ENCODE results near the gene MAP2K4. TPM values are rescaled to one million over a fixed set of nuclear protein-coding genes. Genes with fewer than 3 reads are reported as not detected.

MAP2K4 gene
- total and polyA plus RNA-seq, 10 donors: 8.2 to 35.1 (median 26.0) TPM

DNA sequence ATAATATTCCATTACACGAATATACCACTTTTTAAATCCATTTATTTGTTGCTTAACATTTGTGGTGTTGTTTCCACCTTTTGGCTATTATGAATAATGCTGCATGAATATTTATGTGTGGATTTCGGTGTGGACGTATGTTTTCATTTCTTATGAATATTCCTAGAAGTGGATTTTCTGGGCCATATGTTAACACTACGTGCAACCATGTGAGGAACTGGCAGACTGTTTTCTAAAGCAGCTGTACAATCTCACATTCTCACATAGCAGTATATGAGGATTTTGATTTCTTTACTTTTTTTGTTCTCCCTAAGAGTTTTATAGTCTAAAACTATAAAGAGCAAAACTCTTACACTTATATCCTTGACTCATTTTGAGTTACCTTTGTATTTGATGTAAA is 143.4 kb downstream of the MAP2K4 start:
- Histone ChIP-seq H3K27me3 (replicated peaks in 1 of 7) (no peaks in the 10 kb centered on the region), H3K36me3 (no peaks in the 10 kb centered on the region), H3K4me3 (no peak overlapping the region), H3K27ac (no peak overlapping the region), H3K4me1 (no peaks in the 10 kb centered on the region), H3K9me3 (peaks cover 0 to 22% (median 14%) of the 10 kb centered on the region in 8 donors)
- no peak for DNase-seq
- TF ChIP-seq, protein P1, sequence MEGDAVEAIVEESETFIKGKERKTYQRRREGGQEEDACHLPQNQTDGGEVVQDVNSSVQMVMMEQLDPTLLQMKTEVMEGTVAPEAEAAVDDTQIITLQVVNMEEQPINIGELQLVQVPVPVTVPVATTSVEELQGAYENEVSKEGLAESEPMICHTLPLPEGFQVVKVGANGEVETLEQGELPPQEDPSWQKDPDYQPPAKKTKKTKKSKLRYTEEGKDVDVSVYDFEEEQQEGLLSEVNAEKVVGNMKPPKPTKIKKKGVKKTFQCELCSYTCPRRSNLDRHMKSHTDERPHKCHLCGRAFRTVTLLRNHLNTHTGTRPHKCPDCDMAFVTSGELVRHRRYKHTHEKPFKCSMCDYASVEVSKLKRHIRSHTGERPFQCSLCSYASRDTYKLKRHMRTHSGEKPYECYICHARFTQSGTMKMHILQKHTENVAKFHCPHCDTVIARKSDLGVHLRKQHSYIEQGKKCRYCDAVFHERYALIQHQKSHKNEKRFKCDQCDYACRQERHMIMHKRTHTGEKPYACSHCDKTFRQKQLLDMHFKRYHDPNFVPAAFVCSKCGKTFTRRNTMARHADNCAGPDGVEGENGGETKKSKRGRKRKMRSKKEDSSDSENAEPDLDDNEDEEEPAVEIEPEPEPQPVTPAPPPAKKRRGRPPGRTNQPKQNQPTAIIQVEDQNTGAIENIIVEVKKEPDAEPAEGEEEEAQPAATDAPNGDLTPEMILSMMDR (IDR thresholded peaks at IDR 0.05 in 8 of 11, conservative IDR thresholded peaks at IDR 0.05 in 3 of 11): no peak
- TF ChIP-seq POLR2A (IDR thresholded peaks at IDR 0.05) (no peak), POLR2AphosphoS5 (IDR thresholded peaks at IDR 0.05) (no peak)
- intact Hi-C loops (cut with DNase I; ENCODE audit: low total_unique reads): no loop called here
- WGBS, 5 donors: 83 to 97% (median 90%) methylated on average over 4 of the region's 4 CpGs

DNA sequence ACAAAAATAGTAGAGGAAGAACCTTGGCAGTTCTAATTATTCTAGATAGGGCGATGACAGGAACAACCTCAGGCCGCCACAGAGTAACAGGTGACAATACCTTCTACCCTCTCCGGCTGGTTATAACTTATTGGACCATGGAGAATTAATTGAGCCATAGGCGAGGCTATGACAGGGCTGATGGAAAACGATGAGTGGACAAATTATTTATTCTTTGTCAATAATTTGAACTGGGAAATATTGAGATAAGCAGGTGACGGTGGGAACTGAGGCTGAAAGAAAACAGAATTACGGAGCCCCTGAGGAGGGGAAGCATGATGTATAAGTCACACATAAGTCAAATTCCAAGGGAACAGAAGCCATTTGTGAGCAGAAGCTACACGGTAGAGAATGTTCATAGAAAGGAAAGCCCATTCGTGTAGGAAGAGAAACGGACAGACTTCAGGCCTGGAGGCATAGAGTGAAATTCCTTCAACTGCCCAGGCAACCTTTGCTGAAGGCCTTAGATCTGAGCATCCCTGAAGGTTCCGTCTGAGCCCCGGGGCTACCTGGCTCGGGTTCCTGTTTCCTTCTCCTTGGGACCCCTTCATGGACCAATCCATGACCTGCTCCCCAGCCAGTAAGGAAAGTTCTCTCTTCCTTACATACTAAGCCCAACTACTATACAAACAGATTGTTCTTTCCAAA is 158.1 kb downstream of the MAP2K4 start:
- no peaks in the 10 kb centered on the region for H3K4me1 ChIP-seq
- H3K27ac ChIP-seq: no peak overlapping the region
- intact Hi-C loops (cut with DNase I; ENCODE audit: low total_unique reads): no loop called here
- H3K9me3 ChIP-seq: no peaks in the 10 kb centered on the region
- WGBS, 5 donors: 85 to 90% (median 86%) methylated on average over 13 of the region's 13 CpGs
- H3K4me3 ChIP-seq: no peak overlapping the region
- no peak for DNase-seq
- TF ChIP-seq POLR2A (IDR thresholded peaks at IDR 0.05) (no peak), POLR2AphosphoS5 (IDR thresholded peaks at IDR 0.05) (no peak)
- TF ChIP-seq, protein P1 (IDR thresholded peaks at IDR 0.05 in 8 of 11, conservative IDR thresholded peaks at IDR 0.05 in 3 of 11): no peak
- H3K27me3 ChIP-seq (replicated peaks in 1 of 7): peaks cover 0 to 5% (median 0%) of the 10 kb centered on the region in 7 donors
- H3K36me3 ChIP-seq: no peaks in the 10 kb centered on the region

DNA sequence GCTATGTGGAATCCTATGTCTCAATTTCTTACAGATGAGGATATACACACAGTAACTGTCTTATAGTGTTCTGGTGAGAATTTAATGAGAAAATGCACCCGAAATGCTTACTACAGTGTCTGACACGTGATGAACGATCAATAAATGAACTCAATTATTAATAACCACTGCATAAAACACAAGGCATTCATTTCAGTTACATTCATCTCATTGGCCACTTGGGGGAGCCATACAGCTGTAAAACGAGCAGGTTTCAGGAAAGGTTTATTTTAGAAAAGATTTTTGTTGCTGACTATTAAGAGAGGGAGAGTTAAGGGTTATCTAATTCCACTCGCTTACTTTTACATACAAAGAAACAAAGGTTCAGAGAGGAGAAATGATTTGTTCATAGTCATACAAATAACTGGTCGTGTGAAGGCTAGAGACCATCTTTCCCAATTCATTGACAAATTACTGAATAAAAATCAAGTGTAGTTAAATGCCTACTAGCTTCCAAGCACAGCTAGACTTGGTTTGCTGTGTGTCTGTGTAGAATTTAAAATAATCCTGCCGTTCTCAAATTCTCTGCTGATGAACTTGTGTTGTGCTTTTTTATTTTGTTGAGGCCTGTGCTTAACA is 160.1 kb downstream of the MAP2K4 start:
- no peak for DNase-seq
- intact Hi-C loops (cut with DNase I; ENCODE audit: low total_unique reads): no loop called here

DNA sequence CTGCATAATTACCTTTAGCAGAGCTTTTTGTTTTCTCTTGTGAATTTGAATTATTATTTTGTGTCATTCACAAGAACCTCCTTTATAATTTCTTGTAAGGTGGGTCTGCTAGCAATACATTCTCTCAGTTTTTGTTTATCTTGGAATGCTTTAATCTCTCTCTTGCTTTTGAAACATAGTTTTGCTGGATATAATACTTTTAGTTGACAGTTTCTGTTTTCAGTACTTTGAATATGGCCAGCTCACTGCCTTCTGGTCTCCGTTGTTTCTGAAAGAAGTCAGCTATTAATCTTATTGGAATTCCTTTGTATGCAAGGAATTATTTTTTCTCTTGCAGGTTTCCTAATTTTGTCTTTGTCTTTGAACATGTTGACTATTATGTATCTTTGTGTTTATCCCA is 167.0 kb downstream of the MAP2K4 start:
- TF ChIP-seq POLR2A (IDR thresholded peaks at IDR 0.05): no peak
- TF ChIP-seq, protein P1 (IDR thresholded peaks at IDR 0.05 in 8 of 11, conservative IDR thresholded peaks at IDR 0.05 in 3 of 11): no peak
- no peak for TF ChIP-seq POLR2AphosphoS5 (IDR thresholded peaks at IDR 0.05)
- intact Hi-C loops (cut with DNase I; ENCODE audit: low total_unique reads): no loop called here
- no peak for DNase-seq
- H3K36me3 ChIP-seq: no peaks in the 10 kb centered on the region
- no peaks in the 10 kb centered on the region for H3K4me1 ChIP-seq
- H3K9me3 ChIP-seq: peaks cover 8 to 38% (median 31%) of the 10 kb centered on the region in 8 donors
- H3K4me3 ChIP-seq: no peak overlapping the region
- H3K27me3 ChIP-seq (replicated peaks in 1 of 7): no peaks in the 10 kb centered on the region
- H3K27ac ChIP-seq: no peak overlapping the region
- 89 to 94% (median 91%) methylated on average over 1 of the region's 1 CpG for WGBS, 5 donors

More for the DNA sequence above, 160.1 kb downstream of the MAP2K4 start:
- H3K4me3 ChIP-seq: no peak overlapping the region
- H3K27me3 ChIP-seq (replicated peaks in 1 of 7): no peaks in the 10 kb centered on the region
- H3K4me1 ChIP-seq: no peaks in the 10 kb centered on the region
- TF ChIP-seq, protein P1 (IDR thresholded peaks at IDR 0.05 in 8 of 11, conservative IDR thresholded peaks at IDR 0.05 in 3 of 11): peak; percentile 17 to 72 (median 47)
- TF ChIP-seq POLR2A (IDR thresholded peaks at IDR 0.05): no peak
- H3K36me3 ChIP-seq: no peaks in the 10 kb centered on the region
- WGBS, 5 donors: 13 to 22% (median 18%) methylated on average over 7 of the region's 7 CpGs
- no peak overlapping the region for H3K27ac ChIP-seq
- H3K9me3 ChIP-seq: no peaks in the 10 kb centered on the region

All from spleen (tissue), 11 donors.